HepG2 (cell line): Measurements from ENCODE around the gene FCER1G. TPM values are rescaled to one million over a fixed set of nuclear protein-coding genes. Genes with fewer than 3 reads are reported as not detected.

ENCODE experiments used
- ERF ChIP-seq: IDR thresholded peaks from 2 replicates; pipeline ENCODE4 v1.6.1; 2018; ENCODE audit warnings: missing biosample characterization, missing genetic modification reagents
- HDAC2 ChIP-seq: sonication (generic); formaldehyde crosslinking; IDR thresholded peaks from 2 replicates; pipeline ENCODE4 v1.4.0; 2020; ENCODE audit warnings: missing genetic modification reagents
- HMGXB4 ChIP-seq, 2 experiments: sonication (generic) in 1 of 2; formaldehyde crosslinking in 1 of 2; IDR thresholded peaks; 2 replicates each; pipeline versions ENCODE4 v1.4.0 to v1.6.1; 2018 to 2020; ENCODE audit warnings: missing genetic modification reagents in 2 of 2, borderline replicate concordance in 1 of 2, low read depth in 1 of 2, mild to moderate bottlenecking in 1 of 2, missing biosample characterization in 1 of 2
- KDM4B ChIP-seq: sonication (generic); formaldehyde crosslinking; IDR thresholded peaks from 2 replicates; pipeline ENCODE4 v1.4.0; 2020; ENCODE audit warnings: missing genetic modification reagents
- KLF11 ChIP-seq: IDR thresholded peaks from 2 replicates; pipeline ENCODE4 v1.6.1; 2016; ENCODE audit warnings: missing compliant biosample characterization
- MAZ ChIP-seq, 2 experiments: sonication (generic) in 1 of 2; formaldehyde crosslinking in 1 of 2; IDR thresholded peaks; 2 replicates each; pipeline versions ENCODE4 v1.5.0 to v1.6.1; 2012 to 2020; ENCODE audit warnings: low read depth in 2 of 2, mild to moderate bottlenecking in 2 of 2, borderline replicate concordance in 1 of 2, improper control_type of control experiment in 1 of 2, low read length in 1 of 2, missing genetic modification reagents in 1 of 2, moderate library complexity in 1 of 2
- ZFP91 ChIP-seq: sonication (generic); formaldehyde crosslinking; IDR thresholded peaks from 2 replicates; pipeline ENCODE4 v1.9.0; 2022; ENCODE audit warnings: missing genetic modification reagents, mild to moderate bottlenecking, borderline replicate concordance
- ZMYM3 ChIP-seq: sonication (generic); formaldehyde crosslinking; IDR thresholded peaks from 2 replicates; pipeline ENCODE4 v1.5.1; 2020; ENCODE audit warnings: mild to moderate bottlenecking, missing genetic modification reagents
- ZNF235 ChIP-seq: sonication (generic); formaldehyde crosslinking; IDR thresholded peaks from 2 replicates; pipeline ENCODE4 v1.8.1; 2023; ENCODE audit warnings: mild to moderate bottlenecking, missing genetic modification reagents, borderline replicate concordance
- ZNF414 ChIP-seq: sonication (generic); formaldehyde crosslinking; IDR thresholded peaks from 2 replicates; pipeline ENCODE4 v1.5.0; 2020; ENCODE audit warnings: missing genetic modification reagents
- ZNF652 ChIP-seq: IDR thresholded peaks from 2 replicates; pipeline ENCODE4 v1.6.1; 2016; ENCODE audit warnings: low read depth, borderline replicate concordance
- polyA plus RNA-seq, 8 experiments: library from polyadenylated mRNA; depleted of rRNA in 3 of 8; stranded (reverse) in 7 of 8; unstranded in 1 of 8; fragments of >200 nt; fragmentation: Illumina TruSeq in 4 of 8; extraction: Trizol in 4 of 8; gene quantifications; 2 replicates each; pipeline versions ENCODE4 v1.2.1 to v1.2.3, GENCODE V29; 2011 to 2016; ENCODE audit warnings: low read depth in 4 of 8, missing spikeins in 1 of 8, mixed read lengths in 1 of 8; ENCODE audit not compliant: insufficient read depth in 1 of 8
- total RNA-seq, 5 experiments: library from RNA; depleted of rRNA; stranded (reverse); fragments of >200 nt; fragmentation: Illumina TruSeq; extraction: Trizol; gene quantifications; 2 replicates each; pipeline ENCODE4 v1.2.3, GENCODE V29; 2016; ENCODE audit warnings: low read depth in 1 of 5
- TF ChIP-seq, protein P1 (sequence below): sonication (generic); formaldehyde crosslinking; IDR thresholded peaks from 2 replicates; pipeline ENCODE4 v1.4.0; 2020; ENCODE audit warnings: missing genetic modification reagents, borderline replicate concordance
- TF ChIP-seq, protein P2 (sequence below): sonication (generic); formaldehyde crosslinking; IDR thresholded peaks from 2 replicates; pipeline ENCODE4 v1.4.0; 2020; ENCODE audit warnings: missing genetic modification reagents, borderline replicate concordance

Gene FCER1G
- total and polyA plus RNA-seq, 2 of the 13 experiments (the other 11 are each of a cell fraction or from before 2014, with no cell fraction given) = 1.3 to 6.4 TPM

DNA sequence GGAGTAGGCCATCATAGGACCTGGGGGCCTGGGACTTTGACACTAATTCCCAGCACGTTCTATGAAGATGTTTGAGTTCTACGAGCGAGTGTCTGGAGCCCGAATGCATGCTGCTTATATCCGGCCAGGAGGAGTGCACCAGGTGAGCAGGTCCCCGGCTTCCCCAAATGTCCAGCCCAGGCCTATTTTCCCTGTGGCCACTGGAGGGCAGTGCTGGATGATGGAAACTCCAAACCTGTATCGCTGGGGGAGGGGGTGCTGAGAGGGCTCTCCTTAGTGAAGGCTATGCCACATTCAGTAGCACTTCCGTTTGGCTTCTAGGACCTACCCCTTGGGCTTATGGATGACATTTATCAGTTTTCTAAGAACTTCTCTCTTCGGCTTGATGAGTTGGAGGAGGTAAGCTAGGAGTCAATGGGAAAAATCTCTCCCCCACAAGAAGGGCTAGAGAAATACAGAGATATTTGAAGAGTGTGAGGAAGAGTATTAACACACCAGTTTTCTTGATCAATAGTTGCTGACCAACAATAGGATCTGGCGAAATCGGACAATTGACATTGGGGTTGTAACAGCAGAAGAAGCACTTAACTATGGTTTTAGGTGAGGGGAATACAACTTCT lies 5.2 kb upstream of the FCER1G start (continued):
- TF ChIP-seq ZMYM3 (CRISPR knock-in tag) = no peak
- no peak for TF ChIP-seq KDM4B (CRISPR knock-in tag)
- TF ChIP-seq KLF11 (CRISPR knock-in tag) = 0 out of 2 replicates have a peak, but pooled peaks have one; percentile 21
- TF ChIP-seq, protein P1, sequence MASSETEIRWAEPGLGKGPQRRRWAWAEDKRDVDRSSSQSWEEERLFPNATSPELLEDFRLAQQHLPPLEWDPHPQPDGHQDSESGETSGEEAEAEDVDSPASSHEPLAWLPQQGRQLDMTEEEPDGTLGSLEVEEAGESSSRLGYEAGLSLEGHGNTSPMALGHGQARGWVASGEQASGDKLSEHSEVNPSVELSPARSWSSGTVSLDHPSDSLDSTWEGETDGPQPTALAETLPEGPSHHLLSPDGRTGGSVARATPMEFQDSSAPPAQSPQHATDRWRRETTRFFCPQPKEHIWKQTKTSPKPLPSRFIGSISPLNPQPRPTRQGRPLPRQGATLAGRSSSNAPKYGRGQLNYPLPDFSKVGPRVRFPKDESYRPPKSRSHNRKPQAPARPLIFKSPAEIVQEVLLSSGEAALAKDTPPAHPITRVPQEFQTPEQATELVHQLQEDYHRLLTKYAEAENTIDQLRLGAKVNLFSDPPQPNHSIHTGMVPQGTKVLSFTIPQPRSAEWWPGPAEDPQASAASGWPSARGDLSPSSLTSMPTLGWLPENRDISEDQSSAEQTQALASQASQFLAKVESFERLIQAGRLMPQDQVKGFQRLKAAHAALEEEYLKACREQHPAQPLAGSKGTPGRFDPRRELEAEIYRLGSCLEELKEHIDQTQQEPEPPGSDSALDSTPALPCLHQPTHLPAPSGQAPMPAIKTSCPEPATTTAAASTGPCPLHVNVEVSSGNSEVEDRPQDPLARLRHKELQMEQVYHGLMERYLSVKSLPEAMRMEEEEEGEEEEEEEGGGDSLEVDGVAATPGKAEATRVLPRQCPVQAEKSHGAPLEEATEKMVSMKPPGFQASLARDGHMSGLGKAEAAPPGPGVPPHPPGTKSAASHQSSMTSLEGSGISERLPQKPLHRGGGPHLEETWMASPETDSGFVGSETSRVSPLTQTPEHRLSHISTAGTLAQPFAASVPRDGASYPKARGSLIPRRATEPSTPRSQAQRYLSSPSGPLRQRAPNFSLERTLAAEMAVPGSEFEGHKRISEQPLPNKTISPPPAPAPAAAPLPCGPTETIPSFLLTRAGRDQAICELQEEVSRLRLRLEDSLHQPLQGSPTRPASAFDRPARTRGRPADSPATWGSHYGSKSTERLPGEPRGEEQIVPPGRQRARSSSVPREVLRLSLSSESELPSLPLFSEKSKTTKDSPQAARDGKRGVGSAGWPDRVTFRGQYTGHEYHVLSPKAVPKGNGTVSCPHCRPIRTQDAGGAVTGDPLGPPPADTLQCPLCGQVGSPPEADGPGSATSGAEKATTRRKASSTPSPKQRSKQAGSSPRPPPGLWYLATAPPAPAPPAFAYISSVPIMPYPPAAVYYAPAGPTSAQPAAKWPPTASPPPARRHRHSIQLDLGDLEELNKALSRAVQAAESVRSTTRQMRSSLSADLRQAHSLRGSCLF (CRISPR knock-in tag) = no peak
- TF ChIP-seq HDAC2 (CRISPR knock-in tag) = peak; percentile 23; the same call in 1 of the 2 replicates
- TF ChIP-seq HMGXB4 (CRISPR knock-in tag; IDR thresholded peaks at IDR 0.05; ENCODE audit: borderline replicate concordance in 1 of 2, low read depth in 1 of 2) = peak; percentile 57 to 66; a peak in 2 of 4 replicates
- TF ChIP-seq, protein P2, sequence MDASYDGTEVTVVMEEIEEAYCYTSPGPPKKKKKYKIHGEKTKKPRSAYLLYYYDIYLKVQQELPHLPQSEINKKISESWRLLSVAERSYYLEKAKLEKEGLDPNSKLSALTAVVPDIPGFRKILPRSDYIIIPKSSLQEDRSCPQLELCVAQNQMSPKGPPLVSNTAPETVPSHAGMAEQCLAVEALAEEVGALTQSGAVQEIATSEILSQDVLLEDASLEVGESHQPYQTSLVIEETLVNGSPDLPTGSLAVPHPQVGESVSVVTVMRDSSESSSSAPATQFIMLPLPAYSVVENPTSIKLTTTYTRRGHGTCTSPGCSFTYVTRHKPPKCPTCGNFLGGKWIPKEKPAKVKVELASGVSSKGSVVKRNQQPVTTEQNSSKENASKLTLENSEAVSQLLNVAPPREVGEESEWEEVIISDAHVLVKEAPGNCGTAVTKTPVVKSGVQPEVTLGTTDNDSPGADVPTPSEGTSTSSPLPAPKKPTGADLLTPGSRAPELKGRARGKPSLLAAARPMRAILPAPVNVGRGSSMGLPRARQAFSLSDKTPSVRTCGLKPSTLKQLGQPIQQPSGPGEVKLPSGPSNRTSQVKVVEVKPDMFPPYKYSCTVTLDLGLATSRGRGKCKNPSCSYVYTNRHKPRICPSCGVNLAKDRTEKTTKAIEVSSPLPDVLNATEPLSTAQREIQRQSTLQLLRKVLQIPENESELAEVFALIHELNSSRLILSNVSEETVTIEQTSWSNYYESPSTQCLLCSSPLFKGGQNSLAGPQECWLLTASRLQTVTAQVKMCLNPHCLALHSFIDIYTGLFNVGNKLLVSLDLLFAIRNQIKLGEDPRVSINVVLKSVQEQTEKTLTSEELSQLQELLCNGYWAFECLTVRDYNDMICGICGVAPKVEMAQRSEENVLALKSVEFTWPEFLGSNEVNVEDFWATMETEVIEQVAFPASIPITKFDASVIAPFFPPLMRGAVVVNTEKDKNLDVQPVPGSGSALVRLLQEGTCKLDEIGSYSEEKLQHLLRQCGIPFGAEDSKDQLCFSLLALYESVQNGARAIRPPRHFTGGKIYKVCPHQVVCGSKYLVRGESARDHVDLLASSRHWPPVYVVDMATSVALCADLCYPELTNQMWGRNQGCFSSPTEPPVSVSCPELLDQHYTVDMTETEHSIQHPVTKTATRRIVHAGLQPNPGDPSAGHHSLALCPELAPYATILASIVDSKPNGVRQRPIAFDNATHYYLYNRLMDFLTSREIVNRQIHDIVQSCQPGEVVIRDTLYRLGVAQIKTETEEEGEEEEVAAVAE = peak; percentile 49; the same call in 1 of the 2 replicates
- TF ChIP-seq ZFP91 = peak; percentile 27; the same call in 1 of the 2 replicates
- TF ChIP-seq ERF (CRISPR knock-in tag) = peak; percentile 69
- TF ChIP-seq ZNF414 = 0 out of 2 replicates have a peak, but pooled peaks have one; percentile 25
- no peak for TF ChIP-seq ZNF235 (CRISPR knock-in tag)
- TF ChIP-seq MAZ (IDR thresholded peaks at IDR 0.05; ENCODE audit: borderline replicate concordance, low read depth, low read length) = peak; percentile 61
- TF ChIP-seq MAZ (CRISPR knock-in tag; IDR thresholded peaks at IDR 0.05; ENCODE audit: low read depth) = no peak; the same call in 1 of the 2 replicates
- TF ChIP-seq ZNF652 = peak; percentile 28; the same call in 1 of the 2 replicates
